ENCODE data around the gene JOSD2. TPM values are rescaled to one million over a fixed set of nuclear protein-coding genes. Genes with fewer than 3 reads are reported as not detected.

The JOSD2 gene
- total and polyA plus RNA-seq, 2 of the 4 experiments (the other 2 are of a cell fraction): 12.2 to 54.1 TPM

GRCh38 chr19:50556282-50557008 is 45.5 kb upstream of the JOSD2 start:
- in situ Hi-C loops (cut with MboI; ENCODE audit: low sequenced_read_pairs): no loop called here
- DNase-seq: peak; percentile 59
- Histone ChIP-seq H2BK5ac (ENCODE audit: low read depth, low read length, poor library complexity, severe bottlenecking) (no peak overlapping the region), H3K27ac (ENCODE audit: insufficient read depth, low read length) (no peak overlapping the region), H3K23ac (ENCODE audit: low read depth, low read length) (no peak overlapping the region), H2AFZ (replicated peaks; ENCODE audit: low read length, poor library complexity) (peak overlapping the region; percentile 96), H2BK15ac (ENCODE audit: low read depth, low read length) (no peak overlapping the region), H2BK120ac (ENCODE audit: low read depth, low read length) (no peak overlapping the region), H3K4ac (ENCODE audit: low read depth, low read length) (no peak overlapping the region), H3K56ac (ENCODE audit: extremely low read depth, insufficient read depth, low read length) (no peak overlapping the region), H4K91ac (ENCODE audit: insufficient read depth, low read depth, low read length) (no peak overlapping the region), H2BK20ac (ENCODE audit: low read depth, low read length) (no peak overlapping the region), H3K4me1 (ENCODE audit: control insufficient read depth, insufficient read depth, low read length) (no peaks in the 10 kb centered on the region; the same call in 1 of the 2 replicates), H3K27me3 (ENCODE audit: control insufficient read depth, insufficient read depth, low read length) (peaks cover 30% of the 10 kb centered on the region), H3K9ac (ENCODE audit: low read depth, low read length) (no peak overlapping the region), H3K9me3 (ENCODE audit: control insufficient read depth, insufficient read depth, low read length) (no peaks in the 10 kb centered on the region), H3K18ac (ENCODE audit: low read depth, low read length) (no peak overlapping the region), H3K79me1 (ENCODE audit: low read depth in 1 of 2, low read length in 2 of 2) (no peaks in the 10 kb centered on the region), H2AK5ac (ENCODE audit: low read depth, low read length) (no peak overlapping the region), H3K14ac (replicated peaks; ENCODE audit: low read depth, low read length) (no peak overlapping the region), H4K20me1 (ENCODE audit: insufficient read depth, low read length) (no peaks in the 10 kb centered on the region), H4K8ac (ENCODE audit: low read depth in 2 of 2, low read length in 2 of 2) (peak overlapping the region in 1 of 2 experiments; percentile 52; a peak in 1 of 4 replicates), H4K5ac (ENCODE audit: low read depth, low read length) (no peak overlapping the region), H3K36me3 (ENCODE audit: control insufficient read depth, insufficient read depth, low read length) (no peaks in the 10 kb centered on the region), H3K4me3 (ENCODE audit: insufficient read depth, low read depth, low read length) (peak overlapping the region; percentile 76), H3K9me1 (ENCODE audit: insufficient read depth, low read length) (no peaks in the 10 kb centered on the region; the same call in 1 of the 2 replicates), H2AK9ac (replicated peaks; ENCODE audit: low read depth, low read length, poor library complexity) (no peak overlapping the region), H3K4me2 (ENCODE audit: low read depth, low read length) (peak overlapping the region; percentile 96)
- ChIA-PET CTCF (interaction anchor here (0.6 to 1.4 kb wide), 12 partner anchors 8 to 258 kb away, joined by 3 to 8 read pairs (median 3); partner anchors contain the start of gene JOSD2), POLR2A (ENCODE audit: unreplicated experiment) (interaction anchor here (0.7 kb wide), 1 partner anchor 28 kb away, joined by 3 read pairs; no protein-coding TSS in a partner anchor)
- WGBS, 2 experiments (ENCODE audit: extremely low coverage in 2 of 2, insufficient read length in 1 of 2): 0% methylated on average over 12 of the region's 39 CpGs; no CpG with 5 or more reads in 1 of the 2 experiments
- intact Hi-C loops (cut with micrococcal nuclease): loop anchor here (1.0 kb wide), 1 partner anchor 199 kb away; no protein-coding TSS in a partner anchor
- ATAC-seq (ENCODE audit: low read depth): peak; percentile 95
- dilution Hi-C loops (cut with HindIII; ENCODE audit: low sequenced_read_pairs, unreplicated experiment): no loop called here
- TF ChIP-seq MAZ (IDR thresholded peaks at IDR 0.05; ENCODE audit: borderline replicate concordance, low read depth, low read length) (peak; percentile 61; the same call in 1 of the 2 replicates), NFE2L2 (IDR thresholded peaks at IDR 0.05; ENCODE audit: low read depth, low read length) (no peak), CTCF (conservative IDR thresholded peaks at IDR 0.05; ENCODE audit: low read depth, low read length) (peak; percentile 72), RAD21 (IDR thresholded peaks at IDR 0.05; ENCODE audit: low read length) (peak; percentile 42), CHD1 (IDR thresholded peaks at IDR 0.05; ENCODE audit: low read depth, low read length) (no peak), SMC3 (IDR thresholded peaks at IDR 0.05; ENCODE audit: low read depth, low read length) (0 out of 2 replicates have a peak, but pooled peaks have one; percentile 14)
- BruUV-seq (replicated peaks): no TSS peak

Data from IMR-90 (cell line).